ACC112 (cell line): Measurements from ENCODE around the gene NISCH.

Experiments
- H2AFZ ChIP-seq: fragments of 200-600 bp; sonication (generic); one replicate; pipeline ENCODE4 v1.6.0; 2017; ENCODE audit warnings: antibody characterized with exemption, low read length; ENCODE audit not compliant: unreplicated experiment
- H3K27ac ChIP-seq: fragments of 200-600 bp; sonication (generic); 2 replicates; pipeline ENCODE4 v1.5.1; 2014; ENCODE audit warnings: low read depth, mild to moderate bottlenecking, antibody characterized with exemption, low read length, moderate library complexity
- H3K27me3 ChIP-seq: fragments of 200-600 bp; sonication (generic); 2 replicates; pipeline ENCODE4 v1.6.1; 2014; ENCODE audit warnings: mild to moderate bottlenecking, antibody characterized with exemption, low read length, moderate library complexity, mixed read lengths; ENCODE audit not compliant: insufficient read depth
- H3K36me3 ChIP-seq: fragments of 200-600 bp; sonication (generic); 2 replicates; pipeline ENCODE4 v1.6.1; 2016; ENCODE audit warnings: mild to moderate bottlenecking, antibody characterized with exemption, low read length, moderate library complexity, mixed read lengths; ENCODE audit not compliant: insufficient read depth
- H3K4me1 ChIP-seq: fragments of 200-600 bp; sonication (generic); one replicate; pipeline ENCODE4 v1.6.1; 2016; ENCODE audit warnings: low read length, mixed read lengths; ENCODE audit not compliant: insufficient read depth, unreplicated experiment, control insufficient read depth
- H3K4me3 ChIP-seq: fragments of 200-600 bp; sonication (generic); 2 replicates; pipeline ENCODE4 v1.5.1; 2014; ENCODE audit warnings: mild to moderate bottlenecking, low read depth, low read length
- H3K79me2 ChIP-seq: fragments of 200-600 bp; sonication (generic); one replicate; pipeline ENCODE4 v1.6.0; 2016; ENCODE audit warnings: low read length; ENCODE audit not compliant: control insufficient read depth, unreplicated experiment, insufficient read depth

The NISCH gene

GRCh38 chr3:52477796-52478095 is 22.3 kb downstream of the NISCH start:
- H3K27ac ChIP-seq: no peak overlapping the region
- peaks cover 30% of the 10 kb centered on the region for H3K36me3 ChIP-seq
- no peak overlapping the region for H3K4me3 ChIP-seq
- H3K79me2 ChIP-seq: no peaks in the 10 kb centered on the region
- H2AFZ ChIP-seq: no peak overlapping the region
- H3K4me1 ChIP-seq: no peaks in the 10 kb centered on the region
- H3K27me3 ChIP-seq: no peaks in the 10 kb centered on the region

GRCh38 chr3:52479037-52479876 is 23.9 kb downstream of the NISCH start:
- Histone ChIP-seq H2AFZ (no peak overlapping the region), H3K4me1 (no peaks in the 10 kb centered on the region), H3K36me3 (peaks cover 21% of the 10 kb centered on the region; the same call in 1 of the 2 replicates), H3K27ac (no peak overlapping the region), H3K79me2 (no peaks in the 10 kb centered on the region), H3K4me3 (no peak overlapping the region), H3K27me3 (no peaks in the 10 kb centered on the region)

GRCh38 chr3:52479877-52480575 is 24.6 kb downstream of the NISCH start:
- Histone ChIP-seq H3K79me2 (no peaks in the 10 kb centered on the region), H3K4me3 (no peak overlapping the region), H3K36me3 (peaks cover 16% of the 10 kb centered on the region; the same call in 1 of the 2 replicates), H3K27me3 (no peaks in the 10 kb centered on the region), H2AFZ (no peak overlapping the region), H3K4me1 (no peaks in the 10 kb centered on the region), H3K27ac (no peak overlapping the region)

- H2AFZ ChIP-seq: no peak overlapping the region
- H3K27me3 ChIP-seq: no peaks in the 10 kb centered on the region
- no peaks in the 10 kb centered on the region for H3K4me1 ChIP-seq
- no peak overlapping the region for H3K4me3 ChIP-seq
- peaks cover 11% of the 10 kb centered on the region; the same call in 1 of the 2 replicates for H3K36me3 ChIP-seq
- no peaks in the 10 kb centered on the region for H3K79me2 ChIP-seq
- H3K27ac ChIP-seq: no peak overlapping the region
Measured at GRCh38 chr3:52480768-52481715, 25.6 kb downstream of the NISCH start.

GRCh38 chr3:52481819-52482521 is 26.6 kb downstream of the NISCH start:
- H3K36me3 ChIP-seq: peaks cover 7% of the 10 kb centered on the region; the same call in 1 of the 2 replicates
- no peaks in the 10 kb centered on the region for H3K27me3 ChIP-seq
- no peaks in the 10 kb centered on the region for H3K4me1 ChIP-seq
- no peak overlapping the region for H3K27ac ChIP-seq
- H3K4me3 ChIP-seq: no peak overlapping the region
- no peaks in the 10 kb centered on the region for H3K79me2 ChIP-seq
- H2AFZ ChIP-seq: no peak overlapping the region

GRCh38 chr3:52483081-52483480 is 27.7 kb downstream of the NISCH start:
- Histone ChIP-seq H3K27me3 (no peaks in the 10 kb centered on the region), H3K79me2 (no peaks in the 10 kb centered on the region), H2AFZ (no peak overlapping the region), H3K27ac (no peak overlapping the region), H3K4me1 (no peaks in the 10 kb centered on the region), H3K36me3 (peaks cover 7% of the 10 kb centered on the region; the same call in 1 of the 2 replicates), H3K4me3 (no peak overlapping the region)

GRCh38 chr3:52483577-52484381 is 28.4 kb downstream of the NISCH start:
- H3K27me3 ChIP-seq: no peaks in the 10 kb centered on the region
- no peaks in the 10 kb centered on the region for H3K79me2 ChIP-seq
- H3K36me3 ChIP-seq: peaks cover 7% of the 10 kb centered on the region; the same call in 1 of the 2 replicates
- H2AFZ ChIP-seq: no peak overlapping the region
- H3K27ac ChIP-seq: no peak overlapping the region
- H3K4me1 ChIP-seq: no peaks in the 10 kb centered on the region
- no peak overlapping the region for H3K4me3 ChIP-seq

GRCh38 chr3:52484680-52485461 is 29.5 kb downstream of the NISCH start:
- no peak overlapping the region for H2AFZ ChIP-seq
- H3K36me3 ChIP-seq: peaks cover 7% of the 10 kb centered on the region; the same call in 1 of the 2 replicates
- no peak overlapping the region for H3K27ac ChIP-seq
- no peaks in the 10 kb centered on the region for H3K4me1 ChIP-seq
- no peaks in the 10 kb centered on the region for H3K79me2 ChIP-seq
- no peaks in the 10 kb centered on the region for H3K27me3 ChIP-seq
- no peak overlapping the region for H3K4me3 ChIP-seq
